ENCODE results near the gene DCLK1. TPM values are rescaled to one million over a fixed set of nuclear protein-coding genes. Genes with fewer than 3 reads are reported as not detected.
A peak's percentile ranks its signal among the peaks of the same experiment; 100 is the strongest.

Gene DCLK1
- total RNA-seq, 1 experiment from 2014 or later = 1.4 TPM

DNA sequence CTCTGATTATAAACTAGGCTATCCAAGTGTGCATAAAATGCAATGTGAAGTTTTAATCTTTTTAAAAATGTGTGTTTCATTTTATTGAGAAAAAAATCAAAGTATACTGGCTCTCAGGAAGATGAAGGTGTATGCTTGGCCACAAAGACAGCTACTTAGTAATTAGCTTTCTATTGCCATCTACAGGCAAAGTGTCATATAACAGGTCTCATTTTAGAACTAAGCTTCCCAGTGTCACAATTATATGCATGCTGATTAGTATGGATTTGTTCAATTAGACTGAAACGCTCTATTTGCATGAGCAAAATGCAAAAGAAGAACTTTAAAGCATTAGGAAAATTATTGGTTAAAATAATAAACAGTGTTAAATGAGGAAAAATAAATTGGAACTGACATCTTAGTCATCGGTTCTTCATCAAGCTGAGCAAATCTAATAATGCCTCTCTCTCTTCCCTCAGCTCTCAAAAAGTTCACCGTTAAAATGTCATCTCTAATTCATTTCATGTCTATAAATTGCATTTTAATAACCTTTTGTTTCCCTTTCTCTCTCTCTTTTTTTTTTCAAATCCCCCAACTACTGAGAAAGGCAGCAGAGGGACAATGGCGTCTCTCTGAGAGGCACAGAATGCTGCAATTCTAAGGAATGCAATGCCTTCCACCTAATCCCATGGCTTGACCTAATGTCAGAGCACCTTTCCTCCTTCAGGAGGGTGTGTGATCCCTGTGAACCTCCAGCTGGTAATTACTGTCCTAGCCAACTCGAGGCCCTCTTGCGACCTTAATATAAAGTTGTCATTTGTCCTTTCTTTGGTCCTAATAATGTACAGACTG, 341.6 kb downstream of the DCLK1 start:
- no peaks in the 10 kb centered on the region for H3K9me3 ChIP-seq (ENCODE audit: insufficient read depth, low read depth)
- H3K27me3 ChIP-seq (ENCODE audit: insufficient read depth, low read depth) = no peaks in the 10 kb centered on the region
- H3K36me3 ChIP-seq (ENCODE audit: low read depth) = no peaks in the 10 kb centered on the region
- TF ChIP-seq EZH2 (IDR thresholded peaks at IDR 0.05; ENCODE audit: low read depth) = no peak
- TF ChIP-seq, protein P1, sequence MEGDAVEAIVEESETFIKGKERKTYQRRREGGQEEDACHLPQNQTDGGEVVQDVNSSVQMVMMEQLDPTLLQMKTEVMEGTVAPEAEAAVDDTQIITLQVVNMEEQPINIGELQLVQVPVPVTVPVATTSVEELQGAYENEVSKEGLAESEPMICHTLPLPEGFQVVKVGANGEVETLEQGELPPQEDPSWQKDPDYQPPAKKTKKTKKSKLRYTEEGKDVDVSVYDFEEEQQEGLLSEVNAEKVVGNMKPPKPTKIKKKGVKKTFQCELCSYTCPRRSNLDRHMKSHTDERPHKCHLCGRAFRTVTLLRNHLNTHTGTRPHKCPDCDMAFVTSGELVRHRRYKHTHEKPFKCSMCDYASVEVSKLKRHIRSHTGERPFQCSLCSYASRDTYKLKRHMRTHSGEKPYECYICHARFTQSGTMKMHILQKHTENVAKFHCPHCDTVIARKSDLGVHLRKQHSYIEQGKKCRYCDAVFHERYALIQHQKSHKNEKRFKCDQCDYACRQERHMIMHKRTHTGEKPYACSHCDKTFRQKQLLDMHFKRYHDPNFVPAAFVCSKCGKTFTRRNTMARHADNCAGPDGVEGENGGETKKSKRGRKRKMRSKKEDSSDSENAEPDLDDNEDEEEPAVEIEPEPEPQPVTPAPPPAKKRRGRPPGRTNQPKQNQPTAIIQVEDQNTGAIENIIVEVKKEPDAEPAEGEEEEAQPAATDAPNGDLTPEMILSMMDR (conservative IDR thresholded peaks at IDR 0.05) = peak; percentile 77
- intact Hi-C loops (cut with micrococcal nuclease; ENCODE audit: unreplicated experiment) = loop anchor here (1.0 to 5.0 kb wide), 3 partner anchors 67 to 579 kb away; no protein-coding TSS in a partner anchor
- ChIA-PET CTCF (interaction anchor here (0.5 to 1.4 kb wide), 4 partner anchors 18 to 624 kb away, joined by 3 to 7 read pairs (median 4); no protein-coding TSS in a partner anchor), POLR2A (ENCODE audit: unreplicated experiment) (no interaction called here)
- no peaks in the 10 kb centered on the region for H3K79me2 ChIP-seq (ENCODE audit: low read depth)
- no peaks in the 10 kb centered on the region for H4K20me1 ChIP-seq (ENCODE audit: insufficient read depth)
- H3F3A ChIP-seq (ENCODE audit: insufficient read depth, low read depth) = no peaks in the 10 kb centered on the region
- no peak overlapping the region for H2AFZ ChIP-seq
- H3K4me2 ChIP-seq = no peak overlapping the region
- peaks cover 13% of the 10 kb centered on the region for H3K4me1 ChIP-seq (replicated peaks; ENCODE audit: insufficient read depth)
- H3K27ac ChIP-seq = no peak overlapping the region
- no TSS peak for BruUV-seq (replicated peaks)
- no peak for DNase-seq
- H3K4me3 ChIP-seq = no peak overlapping the region
- no peaks in the 10 kb centered on the region for H3K9me2 ChIP-seq (ENCODE audit: insufficient read depth)

DNA sequence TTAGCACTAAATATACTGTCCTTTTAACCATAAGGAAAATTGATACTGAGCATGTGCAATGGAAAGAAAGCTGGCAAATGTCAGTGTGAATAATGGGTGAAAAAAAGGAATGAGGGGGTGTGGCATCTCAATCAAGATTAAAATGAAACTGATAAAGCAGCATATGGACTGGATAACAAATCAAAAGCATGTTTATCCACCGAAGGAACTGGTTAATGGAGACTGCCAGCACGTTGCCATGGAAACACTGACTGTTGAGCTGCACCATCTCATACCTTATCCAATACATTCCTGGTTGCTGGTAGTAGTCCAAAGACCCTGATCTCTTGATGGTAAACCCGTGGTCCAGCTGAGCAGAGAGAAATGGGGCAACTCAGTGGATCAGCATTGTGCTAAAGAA, 343.2 kb downstream of the DCLK1 start:
- Histone ChIP-seq H3K9me3 (ENCODE audit: insufficient read depth, low read depth) (no peaks in the 10 kb centered on the region), H3K4me3 (no peak overlapping the region), H4K20me1 (ENCODE audit: insufficient read depth) (no peaks in the 10 kb centered on the region), H2AFZ (no peak overlapping the region), H3K27me3 (ENCODE audit: insufficient read depth, low read depth) (no peaks in the 10 kb centered on the region), H3K9me2 (ENCODE audit: insufficient read depth) (no peaks in the 10 kb centered on the region), H3K79me2 (ENCODE audit: low read depth) (no peaks in the 10 kb centered on the region), H3K4me1 (replicated peaks; ENCODE audit: insufficient read depth) (peaks cover 13% of the 10 kb centered on the region), H3K36me3 (ENCODE audit: low read depth) (no peaks in the 10 kb centered on the region), H3K27ac (no peak overlapping the region), H3K4me2 (no peak overlapping the region), H3F3A (ENCODE audit: insufficient read depth, low read depth) (no peaks in the 10 kb centered on the region)
- BruUV-seq (replicated peaks) = no TSS peak
- DNase-seq = no peak
- intact Hi-C loops (cut with micrococcal nuclease; ENCODE audit: unreplicated experiment) = loop anchor here (5.0 kb wide), 1 partner anchor 66 kb away; no protein-coding TSS in a partner anchor
- no peak for TF ChIP-seq EZH2 (IDR thresholded peaks at IDR 0.05; ENCODE audit: low read depth)
- TF ChIP-seq, protein P1 (conservative IDR thresholded peaks at IDR 0.05) = no peak
- ChIA-PET POLR2A (ENCODE audit: unreplicated experiment) (interaction anchor here (0.7 kb wide), 1 partner anchor 159 kb away, joined by 3 read pairs; no protein-coding TSS in a partner anchor), CTCF (no interaction called here)

DNA sequence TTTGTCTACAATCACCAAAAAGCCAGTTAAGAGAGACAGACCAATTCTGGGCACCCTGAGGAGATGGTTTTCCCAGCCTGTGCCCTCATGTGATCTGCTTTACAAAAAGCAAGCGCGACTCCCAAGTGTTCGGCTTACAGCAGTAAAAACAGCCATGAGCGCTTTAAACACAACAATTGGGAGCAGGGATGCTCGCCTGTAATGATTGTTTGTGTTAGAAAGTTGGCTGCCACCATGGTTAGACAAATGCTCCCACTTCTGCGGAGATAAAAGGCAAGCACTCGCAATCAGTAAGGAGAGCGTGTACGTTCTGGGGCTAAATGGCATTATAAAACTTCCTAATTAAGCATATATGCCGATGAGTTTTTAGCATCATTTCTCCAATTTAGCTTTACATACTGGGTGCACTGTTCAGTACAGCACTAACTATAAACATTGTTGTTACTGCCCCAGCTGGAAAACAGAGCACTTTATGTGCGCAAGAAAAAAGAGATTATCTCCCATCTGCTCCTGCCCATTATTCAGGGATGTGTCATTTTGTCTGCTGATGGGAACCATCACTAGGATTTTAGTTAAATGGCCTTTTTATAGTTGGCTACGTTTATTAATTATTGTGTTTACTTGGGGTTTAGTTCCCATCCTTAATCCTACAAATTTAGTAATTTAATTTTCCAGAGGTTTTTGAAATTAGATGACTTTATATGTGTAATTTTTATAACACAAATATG, 345.4 kb downstream of the DCLK1 start:
- BruUV-seq (replicated peaks) = no TSS peak
- Histone ChIP-seq H3K4me2 (no peak overlapping the region), H3K27ac (no peak overlapping the region), H3K9me2 (ENCODE audit: insufficient read depth) (no peaks in the 10 kb centered on the region), H4K20me1 (ENCODE audit: insufficient read depth) (no peaks in the 10 kb centered on the region), H3K79me2 (ENCODE audit: low read depth) (no peaks in the 10 kb centered on the region), H3K36me3 (ENCODE audit: low read depth) (no peaks in the 10 kb centered on the region), H3K27me3 (ENCODE audit: insufficient read depth, low read depth) (no peaks in the 10 kb centered on the region), H3K4me1 (replicated peaks; ENCODE audit: insufficient read depth) (peaks cover under 1% of the 10 kb centered on the region; the same call in 1 of the 2 replicates), H3K9me3 (ENCODE audit: insufficient read depth, low read depth) (no peaks in the 10 kb centered on the region), H3F3A (ENCODE audit: insufficient read depth, low read depth) (no peaks in the 10 kb centered on the region), H2AFZ (no peak overlapping the region), H3K4me3 (no peak overlapping the region)
- POLR2A ChIA-PET (ENCODE audit: unreplicated experiment) = no interaction called here
- TF ChIP-seq, protein P1 (conservative IDR thresholded peaks at IDR 0.05) = no peak
- CTCF ChIA-PET = no interaction called here
- intact Hi-C loops (cut with micrococcal nuclease; ENCODE audit: unreplicated experiment) = loop anchor here (5.0 kb wide), 1 partner anchor 63 kb away; no protein-coding TSS in a partner anchor
- DNase-seq = no peak
